ENCODE results near the gene IPO4.

Gene IPO4

GRCh38 chr14:24149302-24149969, 39.2 kb downstream of the IPO4 start:
- TF ChIP-seq, protein P1, sequence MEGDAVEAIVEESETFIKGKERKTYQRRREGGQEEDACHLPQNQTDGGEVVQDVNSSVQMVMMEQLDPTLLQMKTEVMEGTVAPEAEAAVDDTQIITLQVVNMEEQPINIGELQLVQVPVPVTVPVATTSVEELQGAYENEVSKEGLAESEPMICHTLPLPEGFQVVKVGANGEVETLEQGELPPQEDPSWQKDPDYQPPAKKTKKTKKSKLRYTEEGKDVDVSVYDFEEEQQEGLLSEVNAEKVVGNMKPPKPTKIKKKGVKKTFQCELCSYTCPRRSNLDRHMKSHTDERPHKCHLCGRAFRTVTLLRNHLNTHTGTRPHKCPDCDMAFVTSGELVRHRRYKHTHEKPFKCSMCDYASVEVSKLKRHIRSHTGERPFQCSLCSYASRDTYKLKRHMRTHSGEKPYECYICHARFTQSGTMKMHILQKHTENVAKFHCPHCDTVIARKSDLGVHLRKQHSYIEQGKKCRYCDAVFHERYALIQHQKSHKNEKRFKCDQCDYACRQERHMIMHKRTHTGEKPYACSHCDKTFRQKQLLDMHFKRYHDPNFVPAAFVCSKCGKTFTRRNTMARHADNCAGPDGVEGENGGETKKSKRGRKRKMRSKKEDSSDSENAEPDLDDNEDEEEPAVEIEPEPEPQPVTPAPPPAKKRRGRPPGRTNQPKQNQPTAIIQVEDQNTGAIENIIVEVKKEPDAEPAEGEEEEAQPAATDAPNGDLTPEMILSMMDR (IDR thresholded peaks at IDR 0.05; ENCODE audit: low read depth, low read length, missing control alignments) = no peak
- no peak for DNase-seq
- in situ Hi-C loops (cut with HindIII; ENCODE audit: low pct_ligation_motif_present, low sequenced_read_pairs) = no loop called here
- Histone ChIP-seq H3K36me3 (replicated peaks) (peaks cover 33% of the 10 kb centered on the region), H3K27me3 (replicated peaks) (no peaks in the 10 kb centered on the region), H3K27ac (no peak overlapping the region), H3K4me3 (ENCODE audit: low read depth, low read length) (no peak overlapping the region)

DNA sequence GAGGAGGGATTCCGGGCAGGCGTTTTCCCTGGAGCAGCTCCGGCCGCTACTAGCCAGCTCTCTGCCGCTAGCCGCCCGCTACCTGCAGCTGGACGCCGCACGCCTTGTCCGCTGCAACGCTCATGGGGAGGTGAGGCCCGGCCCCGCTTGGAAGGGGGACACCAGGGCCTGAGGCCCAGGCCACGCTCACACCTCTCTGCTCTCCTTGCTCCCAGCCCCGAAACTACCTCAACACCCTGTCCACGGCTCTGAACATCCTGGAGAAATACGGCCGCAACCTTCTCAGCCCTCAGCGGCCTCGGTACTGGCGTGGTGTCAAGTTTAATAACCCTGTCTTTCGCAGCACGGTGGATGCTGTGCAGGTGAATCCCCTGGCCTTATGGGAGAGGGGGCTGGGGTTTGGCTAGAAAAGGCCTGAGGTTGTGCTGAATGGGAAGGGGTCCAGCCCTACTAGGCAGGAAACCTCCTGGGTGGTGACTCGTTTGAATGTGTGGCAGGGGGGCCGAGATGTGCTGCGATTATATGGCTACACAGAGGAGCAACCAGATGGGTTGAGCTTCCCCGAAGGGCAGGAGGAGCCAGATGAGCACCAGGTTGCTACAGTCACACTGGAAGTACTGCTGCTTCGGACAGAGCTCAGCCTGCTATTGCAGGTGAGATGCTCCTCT, 40.7 kb downstream of the IPO4 start:
- Histone ChIP-seq H3K4me3 (ENCODE audit: low read depth, low read length) (peak overlapping the region; percentile 91), H3K36me3 (replicated peaks) (peaks cover 38% of the 10 kb centered on the region), H3K27me3 (replicated peaks) (no peaks in the 10 kb centered on the region), H3K27ac (peak overlapping the region; percentile 46)
- TF ChIP-seq, protein P1 (IDR thresholded peaks at IDR 0.05; ENCODE audit: low read depth, low read length, missing control alignments) = no peak
- no peak for DNase-seq
- in situ Hi-C loops (cut with HindIII; ENCODE audit: low pct_ligation_motif_present, low sequenced_read_pairs) = no loop called here

GRCh38 chr14:24146978-24147760, 41.4 kb downstream of the IPO4 start, which contains the start of gene RNF31:
RNF31 (plus strand) TSS chr14:24147498; CDS start chr14:24147699, 201 bp downstream.
- in situ Hi-C loops (cut with HindIII; ENCODE audit: low pct_ligation_motif_present, low sequenced_read_pairs) = no loop called here
- peak; percentile 97 for DNase-seq
- H3K27ac ChIP-seq = peak within 1 kb of the TSS; percentile 82
- peaks cover 33% of the 10 kb centered on the region for H3K36me3 ChIP-seq (replicated peaks)
- peak within 1 kb of the TSS; percentile 91 for H3K4me3 ChIP-seq (ENCODE audit: low read depth, low read length)
- H3K27me3 ChIP-seq (replicated peaks) = no peaks in the 10 kb centered on the region
- TF ChIP-seq, protein P1 (IDR thresholded peaks at IDR 0.05; ENCODE audit: low read depth, low read length, missing control alignments) = no peak

GRCh38 chr14:24146453-24146977, 42.1 kb downstream of the IPO4 start, which contains the start of gene PSME2:
PSME2 (minus strand) TSS chr14:24146610; CDS start chr14:24146581, 29 bp downstream.
- H3K36me3 ChIP-seq (replicated peaks) = peaks cover 27% of the 10 kb centered on the region
- H3K27me3 ChIP-seq (replicated peaks) = no peaks in the 10 kb centered on the region
- peak; percentile 96 for DNase-seq
- peak within 1 kb of the TSS; percentile 91 for H3K4me3 ChIP-seq (ENCODE audit: low read depth, low read length)
- H3K27ac ChIP-seq = peak within 1 kb of the TSS; percentile 82
- in situ Hi-C loops (cut with HindIII; ENCODE audit: low pct_ligation_motif_present, low sequenced_read_pairs) = no loop called here
- TF ChIP-seq, protein P1 (IDR thresholded peaks at IDR 0.05; ENCODE audit: low read depth, low read length, missing control alignments) = peak; percentile 2

DNA sequence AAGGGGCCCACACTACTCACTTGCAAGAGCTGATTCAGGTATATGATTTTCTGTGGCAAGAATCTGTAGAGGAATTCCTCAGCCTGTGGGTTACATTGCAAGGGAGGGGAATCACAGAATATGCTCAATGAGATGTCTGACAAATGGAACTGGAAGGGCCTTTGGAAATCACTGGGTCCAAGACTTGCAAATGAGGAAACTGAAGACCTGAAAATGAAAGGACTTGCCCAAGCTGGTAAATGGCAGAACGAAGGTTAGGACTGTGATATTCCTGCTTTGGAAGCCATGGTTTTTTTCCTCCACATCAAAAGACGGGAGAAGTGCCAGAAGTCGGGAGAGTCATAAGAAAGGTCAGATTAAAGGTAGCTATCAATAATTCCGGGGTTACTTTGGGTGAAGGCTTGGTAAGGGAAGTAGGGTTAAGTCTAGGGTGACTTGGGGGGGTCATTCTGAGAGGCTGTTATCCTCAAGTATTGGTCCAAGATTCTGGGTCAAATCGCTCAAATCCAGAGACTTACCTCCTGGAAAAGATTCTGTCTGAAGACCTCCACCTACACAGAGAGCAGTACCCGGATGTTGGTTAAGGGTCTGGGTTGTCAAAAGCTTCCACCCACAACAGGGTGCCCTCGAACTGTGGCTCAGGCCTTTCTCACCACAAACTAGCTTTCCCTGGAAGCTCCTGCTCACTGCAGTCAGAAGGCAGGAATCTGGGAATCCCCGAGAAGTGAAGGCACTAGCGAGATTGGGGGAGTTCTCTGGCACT, 42.7 kb downstream of the IPO4 start:
- TF ChIP-seq, protein P1 (IDR thresholded peaks at IDR 0.05; ENCODE audit: low read depth, low read length, missing control alignments) = no peak
- peak overlapping the region; percentile 91 for H3K4me3 ChIP-seq (ENCODE audit: low read depth, low read length)
- H3K27ac ChIP-seq = peak overlapping the region; percentile 82
- in situ Hi-C loops (cut with HindIII; ENCODE audit: low pct_ligation_motif_present, low sequenced_read_pairs) = no loop called here
- H3K27me3 ChIP-seq (replicated peaks) = no peaks in the 10 kb centered on the region
- DNase-seq = no peak
- H3K36me3 ChIP-seq (replicated peaks) = peaks cover 20% of the 10 kb centered on the region
